Pons (tissue), 1 donor: ENCODE data around the gene FAM221A.
A peak's percentile ranks its signal among the peaks of the same experiment; 100 is the strongest.
"Not testable (repeated sequence)": the region's sequence is repeated elsewhere in the genome, so short reads cannot be mapped to it uniquely, and the experiment has no call there.

Source experiments
- DNase-seq: peaks from one replicate; pipeline ENCODE4 v3.0.0-alpha.2; 2016; ENCODE audit warnings: low spot score

FAM221A gene

GRCh38 chr7:23709081-23709750 is 29.2 kb downstream of the FAM221A start:
- DNase-seq, result no peak

- no peak for DNase-seq
Observed at GRCh38 chr7:23710000-23710399, 30.0 kb downstream of the FAM221A start, which contains the start of gene STK31. TSS of gene STK31 (plus strand) at chr7:23710219. CDS start at chr7:23710286, 67 bp downstream.

GRCh38 chr7:23712368-23713284 is 32.6 kb downstream of the FAM221A start:
- DNase-seq, result peak; percentile 83

DNA sequence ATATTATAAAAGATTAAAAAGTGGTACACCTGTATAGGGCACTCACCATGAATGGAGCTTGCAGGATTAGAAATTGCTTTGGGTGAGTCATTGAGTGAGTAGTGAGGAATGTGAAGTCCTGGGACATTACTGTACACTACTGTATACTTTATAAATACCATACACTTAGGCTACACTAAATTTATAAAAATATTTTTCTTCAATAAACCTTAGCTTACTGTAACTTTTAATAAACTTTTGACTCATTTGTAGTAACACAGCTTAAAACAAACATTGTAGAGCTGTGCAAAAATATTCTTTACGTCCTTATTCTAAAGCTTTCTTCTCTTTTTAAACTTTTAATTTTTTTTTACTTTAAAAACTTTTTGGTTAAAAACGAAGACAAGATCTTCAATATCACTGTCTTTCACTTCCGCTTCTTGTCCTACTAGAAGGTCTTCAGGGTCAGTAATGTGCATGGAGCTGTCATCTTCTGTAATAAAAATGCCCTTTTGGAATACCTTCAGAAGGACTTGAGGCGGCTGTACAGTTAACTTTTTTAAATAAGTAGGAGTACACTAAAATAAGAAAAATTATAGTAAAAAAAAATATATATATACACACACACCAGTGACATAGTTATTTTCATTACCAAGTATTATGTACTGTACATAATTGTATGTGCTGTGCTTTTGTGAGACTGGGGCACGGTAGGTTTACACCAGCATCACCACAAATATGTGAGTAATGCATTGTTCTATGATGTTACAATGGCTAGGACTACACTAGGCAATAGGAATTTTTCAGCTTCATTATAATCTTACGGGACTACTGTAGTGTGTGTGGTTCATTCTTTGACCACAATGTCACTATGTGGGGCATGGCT is 33.5 kb downstream of the FAM221A start:
- DNase-seq, result no peak

- no peak for DNase-seq
Observed at GRCh38 chr7:23714150-23714464, 34.1 kb downstream of the FAM221A start.

DNA sequence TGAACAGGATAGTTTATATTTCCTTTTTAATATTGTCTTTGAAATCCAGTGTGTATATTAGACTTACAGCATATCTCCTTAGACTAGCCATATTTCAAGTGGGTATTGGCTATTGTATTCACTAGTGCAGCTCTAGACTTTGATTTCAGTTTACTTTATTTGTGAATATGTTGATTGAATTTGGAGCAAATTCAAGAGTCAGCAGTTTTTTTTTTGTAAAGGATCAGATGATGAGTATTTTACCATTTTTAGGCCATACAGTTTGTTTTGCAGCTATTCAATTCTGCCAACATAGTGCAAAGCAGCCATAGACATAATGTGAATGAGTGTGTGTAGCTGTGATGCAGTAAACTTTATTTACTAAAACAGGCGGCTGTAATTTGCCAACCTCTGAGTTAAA is 34.6 kb downstream of the FAM221A start:
- DNase-seq, result no peak

GRCh38 chr7:23715099-23715498 is 35.1 kb downstream of the FAM221A start:
- DNase-seq, result no peak

- DNase-seq, result no peak
Observed at GRCh38 chr7:23717788-23718187, 37.8 kb downstream of the FAM221A start.

- no peak for DNase-seq
Observed at GRCh38 chr7:23721456-23721855, 41.5 kb downstream of the FAM221A start.

DNA sequence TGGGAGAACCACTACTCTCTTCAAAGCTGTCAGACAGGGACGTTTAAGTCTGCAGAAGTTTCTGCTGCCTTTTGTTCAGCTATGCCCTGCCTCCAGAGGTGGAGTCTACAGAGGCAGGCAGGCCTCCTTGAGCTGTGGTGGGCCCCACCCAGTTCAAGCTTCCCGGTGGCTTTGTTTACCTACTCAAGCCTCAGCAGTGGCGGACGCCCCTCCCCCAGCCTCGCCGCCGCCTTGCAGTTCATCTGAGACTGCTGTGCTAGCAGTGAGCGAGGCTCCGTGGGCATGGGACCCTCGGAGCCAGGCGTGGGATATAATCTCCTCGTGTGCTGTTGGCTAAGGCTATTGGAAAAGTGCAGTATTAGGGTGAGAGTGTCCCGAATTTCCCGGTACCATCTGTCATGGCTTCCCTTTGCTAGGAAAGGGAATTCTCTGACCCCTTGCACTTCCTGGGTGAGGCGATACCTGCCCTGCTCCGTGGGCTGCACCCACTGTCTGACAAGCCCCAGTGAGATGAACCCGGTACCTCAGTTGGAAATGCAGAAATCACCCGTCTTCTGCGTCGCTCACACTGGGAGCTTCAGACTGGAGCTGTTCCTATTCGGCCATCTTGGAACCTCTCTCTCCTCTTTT is 42.7 kb downstream of the FAM221A start:
- DNase-seq, result not testable (repeated sequence)

DNA sequence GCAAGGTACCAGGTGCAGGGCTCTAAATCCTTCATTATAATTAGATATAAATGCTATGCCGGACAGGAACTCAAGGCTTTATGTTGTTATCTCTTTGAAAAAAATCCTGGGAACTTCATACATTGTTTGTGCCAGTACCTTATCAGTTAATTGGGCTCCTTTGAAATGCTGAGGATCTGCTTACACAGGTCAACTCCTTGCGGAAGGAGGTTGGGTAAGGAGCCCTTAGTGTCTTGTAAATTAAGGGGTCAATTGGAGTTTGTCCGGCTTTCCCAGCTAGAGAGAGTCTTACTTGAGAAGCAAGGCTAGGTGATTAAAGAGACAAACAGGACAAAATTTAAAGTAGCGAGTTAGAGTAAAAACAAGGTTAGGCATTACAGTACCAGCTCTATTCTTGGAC is 44.1 kb downstream of the FAM221A start:
- not testable (repeated sequence) for DNase-seq

- DNase-seq, result no peak
Observed at GRCh38 chr7:23742051-23742450, 62.1 kb downstream of the FAM221A start.

DNA sequence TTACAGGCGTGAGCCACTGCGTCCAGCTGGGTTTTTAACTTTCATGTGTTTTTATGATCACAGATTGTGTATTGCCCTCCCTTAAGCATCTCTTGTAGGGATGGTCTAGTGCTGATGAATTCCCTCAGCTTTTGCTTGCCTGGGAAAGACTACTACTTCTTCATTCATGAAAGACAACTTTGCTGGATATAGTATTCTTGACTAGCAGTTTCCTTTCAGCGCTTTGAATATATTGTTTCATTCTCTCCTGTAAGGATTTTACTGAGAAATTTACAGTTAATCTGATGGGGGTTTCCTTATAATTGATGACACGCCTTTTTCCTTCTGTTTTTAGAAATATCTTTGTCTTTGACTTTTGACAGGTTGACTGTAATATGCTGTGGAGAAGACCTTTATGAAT is 63.2 kb downstream of the FAM221A start:
- no peak for DNase-seq

- no peak for DNase-seq
Observed at GRCh38 chr7:23746629-23747028, 66.6 kb downstream of the FAM221A start.

- DNase-seq, result no peak
Observed at GRCh38 chr7:23751852-23752251, 71.9 kb downstream of the FAM221A start.
